Rectal smooth muscle tissue (tissue), 1 donor: ENCODE data around the gene PTCHD1.
A peak's percentile ranks its signal among the peaks of the same experiment; 100 is the strongest.

Source experiments
- H3K27ac ChIP-seq: one replicate; pipeline ENCODE4 v1.7.0; 2013; ENCODE audit warnings: low read depth, low read length, inconsistent platforms
- H3K27me3 ChIP-seq: one replicate; pipeline ENCODE4 v1.7.0; 2013; ENCODE audit warnings: low read length; ENCODE audit not compliant: control insufficient read depth, insufficient read depth
- H3K36me3 ChIP-seq: one replicate; pipeline ENCODE4 v1.7.0; 2013; ENCODE audit warnings: low read length; ENCODE audit not compliant: control insufficient read depth, insufficient read depth
- H3K4me1 ChIP-seq: one replicate; pipeline ENCODE4 v1.7.0; 2013; ENCODE audit warnings: low read length; ENCODE audit not compliant: control insufficient read depth, insufficient read depth
- H3K4me3 ChIP-seq: one replicate; pipeline ENCODE4 v1.7.0; 2013; ENCODE audit warnings: low read length
- H3K9ac ChIP-seq: one replicate; pipeline ENCODE4 v1.7.0; 2013; ENCODE audit warnings: low read length

PTCHD1 gene

DNA sequence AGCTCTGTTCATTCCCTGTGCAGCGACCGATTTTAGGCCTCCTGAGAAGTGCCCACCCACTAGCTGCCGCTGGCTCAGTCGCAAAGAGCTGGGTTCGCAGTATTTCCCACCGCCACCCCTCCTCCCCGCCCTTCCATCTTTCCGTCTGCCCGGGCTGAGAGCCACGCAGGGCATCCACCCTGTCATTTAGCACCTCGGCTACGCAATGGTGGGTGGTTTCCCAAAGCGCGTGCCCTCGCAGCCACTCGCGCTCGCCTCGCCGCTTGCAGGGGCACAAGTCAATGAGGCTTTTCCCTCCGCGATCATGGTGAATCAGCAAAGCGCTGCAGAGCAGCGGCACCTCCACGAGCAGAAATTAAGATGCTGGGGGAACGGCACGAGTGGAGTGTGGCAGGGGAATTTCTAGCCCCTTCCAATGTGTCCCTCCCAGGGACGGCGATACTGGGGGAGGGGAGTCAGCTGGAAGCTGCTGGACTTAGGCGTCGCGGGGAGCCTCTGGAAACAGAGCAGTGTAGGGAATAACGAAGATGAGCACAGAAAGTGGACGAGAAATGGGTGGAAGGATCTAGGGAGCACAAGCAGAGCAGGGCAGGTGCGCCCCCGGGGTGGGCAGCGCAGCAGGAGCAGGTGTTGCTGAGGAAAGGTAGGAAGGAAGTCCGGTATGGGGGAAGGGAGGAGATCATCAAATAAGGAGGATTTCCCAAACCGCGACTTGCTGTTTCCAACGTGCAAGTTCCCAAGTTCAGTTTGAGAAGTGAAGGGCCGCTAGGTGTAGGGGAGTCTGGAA, 2.4 kb upstream of the PTCHD1 start:
- Histone ChIP-seq H3K4me3 (peak overlapping the region; percentile 58), H3K9ac (no peak overlapping the region), H3K27me3 (peaks cover 10% of the 10 kb centered on the region), H3K4me1 (no peaks in the 10 kb centered on the region), H3K27ac (no peak overlapping the region), H3K36me3 (no peaks in the 10 kb centered on the region)

DNA sequence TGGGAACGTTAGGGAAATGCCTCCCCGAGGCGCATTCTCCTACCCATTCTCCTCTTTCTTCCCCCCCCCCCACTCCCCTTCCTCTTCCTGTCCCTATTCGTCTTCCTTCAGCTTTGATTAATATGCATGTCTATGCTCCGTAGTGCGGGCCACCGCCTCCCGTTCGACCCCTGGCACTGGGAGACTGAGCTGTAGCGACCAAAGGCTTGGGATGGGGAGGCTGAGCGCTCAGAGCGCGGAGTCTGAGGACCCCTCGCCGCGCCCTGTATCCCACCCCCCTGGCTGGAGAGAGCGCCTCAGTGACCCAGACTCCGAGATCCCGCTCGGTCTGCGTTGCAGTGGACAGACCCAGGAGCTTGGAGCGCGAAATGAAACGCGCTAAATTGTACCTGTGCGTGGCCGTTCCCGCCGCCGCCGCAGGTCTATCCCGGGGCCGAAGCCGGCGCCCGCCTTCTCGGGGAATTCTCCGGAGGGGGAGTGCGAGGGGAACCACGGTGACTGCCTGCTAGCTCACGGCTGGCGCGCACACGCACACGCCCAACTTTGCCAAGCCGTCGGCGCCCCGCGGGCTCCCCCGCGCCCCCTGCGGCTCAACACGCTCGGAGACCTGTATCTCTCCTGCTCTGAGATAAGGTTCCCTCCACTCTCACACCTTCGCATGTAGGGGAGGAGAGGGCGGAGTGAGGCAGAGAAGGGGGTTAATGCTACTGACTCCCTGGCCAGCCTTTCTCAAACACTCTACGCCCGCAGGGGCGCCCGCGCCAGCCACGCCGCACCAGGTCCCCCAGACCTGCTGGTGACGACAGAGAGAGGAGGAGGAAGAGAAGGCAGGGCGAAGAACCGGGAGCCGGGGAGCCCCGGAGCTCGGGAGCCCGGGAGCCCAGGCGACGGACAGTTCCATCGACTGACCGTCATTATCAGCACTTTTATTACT, 1.5 kb upstream of the PTCHD1 start:
- Histone ChIP-seq H3K4me3 (peak overlapping the region; percentile 58), H3K27ac (no peak overlapping the region), H3K27me3 (peaks cover 10% of the 10 kb centered on the region)

DNA sequence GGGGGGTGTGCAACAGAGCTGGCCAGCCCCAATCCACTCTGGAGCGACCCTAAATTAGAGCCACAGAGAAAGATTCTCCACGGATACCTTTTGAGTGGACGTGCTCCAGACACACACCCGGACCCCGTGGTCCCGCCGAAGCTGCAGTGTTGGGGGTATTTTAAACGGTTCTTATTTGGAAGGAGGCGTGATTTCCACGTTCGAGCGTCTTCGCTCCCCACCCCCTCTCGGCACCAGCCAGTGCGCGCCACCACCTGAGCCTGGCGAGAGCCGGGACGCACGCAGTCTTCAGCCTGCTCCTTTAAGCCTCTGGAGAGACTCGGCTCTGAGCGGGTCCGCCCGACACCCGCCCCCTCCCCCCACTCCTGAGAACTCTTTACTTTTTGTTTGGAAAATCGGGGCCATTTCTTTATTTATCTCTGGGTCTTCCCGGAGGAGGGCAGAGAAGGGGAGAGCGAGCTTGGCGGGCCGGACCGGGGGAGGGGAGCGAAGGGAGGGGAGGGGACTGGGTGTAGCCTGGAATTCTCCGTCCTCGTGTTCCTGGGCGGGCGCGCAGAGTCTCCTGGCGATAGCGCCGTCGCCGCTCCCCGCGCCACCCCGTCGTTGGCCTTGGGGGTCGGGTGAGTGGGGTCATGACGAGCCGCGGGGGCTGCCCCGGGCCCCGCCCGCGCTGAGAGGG, 668 bp upstream of the PTCHD1 start:
- Histone ChIP-seq H3K9ac (no peak overlapping the region), H3K27ac (peak overlapping the region; percentile 30)

More for the DNA sequence above, 1.5 kb upstream of the PTCHD1 start:
- no peaks in the 10 kb centered on the region for H3K4me1 ChIP-seq
- H3K9ac ChIP-seq = no peak overlapping the region
- no peaks in the 10 kb centered on the region for H3K36me3 ChIP-seq

DNA sequence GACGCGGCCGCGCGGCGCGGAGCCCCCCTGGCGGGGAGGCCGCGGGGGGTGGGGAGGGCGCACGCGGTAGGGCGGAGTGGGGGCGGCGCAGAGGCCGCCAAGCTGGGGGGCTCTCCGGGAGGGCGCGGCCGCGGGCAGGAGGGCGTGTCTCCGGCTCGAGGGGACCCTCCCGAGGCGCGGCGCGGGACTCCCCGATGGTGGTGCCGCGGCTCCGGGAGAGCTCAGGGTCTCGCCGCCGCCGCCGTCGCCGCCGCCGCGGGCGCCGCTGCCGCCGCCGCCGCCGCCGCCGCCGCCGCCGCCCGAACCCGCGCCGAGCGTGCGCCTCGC, 165 bp upstream of the PTCHD1 start:
- peak overlapping the region; percentile 30 for H3K27ac ChIP-seq
- H3K4me3 ChIP-seq = peak overlapping the region; percentile 61
- peaks cover 10% of the 10 kb centered on the region for H3K27me3 ChIP-seq
- no peak overlapping the region for H3K9ac ChIP-seq
- no peaks in the 10 kb centered on the region for H3K36me3 ChIP-seq
- H3K4me1 ChIP-seq = no peaks in the 10 kb centered on the region

More for the DNA sequence above, 668 bp upstream of the PTCHD1 start:
- Histone ChIP-seq H3K27me3 (peaks cover 10% of the 10 kb centered on the region), H3K4me3 (peak overlapping the region; percentile 58), H3K4me1 (no peaks in the 10 kb centered on the region), H3K36me3 (no peaks in the 10 kb centered on the region)

DNA sequence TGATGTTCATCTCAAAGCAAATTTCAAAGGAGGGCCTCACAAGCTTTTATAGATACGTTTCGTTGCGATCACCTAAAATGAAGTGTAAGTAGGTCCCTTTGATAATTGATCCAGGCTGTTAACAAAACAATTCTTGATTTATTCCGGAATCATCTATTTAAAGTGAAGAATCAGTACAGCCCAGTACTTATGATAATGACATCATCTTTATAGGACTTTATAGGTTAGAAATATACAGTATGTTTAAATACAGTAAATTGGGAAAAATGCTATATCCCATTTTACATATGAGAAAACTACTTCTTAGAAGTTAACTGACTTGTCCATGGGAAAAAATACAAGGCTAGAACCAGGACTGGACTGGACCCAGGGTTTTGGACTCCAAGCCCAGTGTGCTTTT, 3.7 kb downstream of the PTCHD1 start:
- H3K27me3 ChIP-seq = no peaks in the 10 kb centered on the region
- no peak overlapping the region for H3K9ac ChIP-seq
- H3K36me3 ChIP-seq = no peaks in the 10 kb centered on the region
- no peaks in the 10 kb centered on the region for H3K4me1 ChIP-seq
- no peak overlapping the region for H3K4me3 ChIP-seq
- no peak overlapping the region for H3K27ac ChIP-seq

DNA sequence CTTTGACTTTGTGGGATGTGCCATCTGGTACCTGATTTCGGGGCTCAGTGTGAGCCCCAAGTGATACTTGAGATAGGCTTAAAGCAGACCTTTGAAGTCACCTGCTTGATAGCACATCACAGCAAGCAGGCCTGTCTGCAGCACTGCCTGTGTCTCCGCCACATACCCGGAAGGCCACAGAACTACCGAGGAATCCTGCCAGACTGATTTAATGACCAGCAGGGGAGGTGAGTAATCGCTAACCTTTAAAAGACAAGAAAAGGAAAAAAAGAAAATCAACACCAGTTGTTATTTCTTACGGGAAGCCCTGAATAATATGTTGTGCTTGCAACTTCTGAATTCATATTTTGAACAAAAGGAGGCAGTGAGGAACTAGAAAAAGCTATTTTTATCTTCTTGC, 6.8 kb downstream of the PTCHD1 start:
- Histone ChIP-seq H3K9ac (no peak overlapping the region), H3K27me3 (peaks cover 5% of the 10 kb centered on the region), H3K27ac (no peak overlapping the region), H3K4me1 (no peaks in the 10 kb centered on the region), H3K36me3 (no peaks in the 10 kb centered on the region), H3K4me3 (no peak overlapping the region)

DNA sequence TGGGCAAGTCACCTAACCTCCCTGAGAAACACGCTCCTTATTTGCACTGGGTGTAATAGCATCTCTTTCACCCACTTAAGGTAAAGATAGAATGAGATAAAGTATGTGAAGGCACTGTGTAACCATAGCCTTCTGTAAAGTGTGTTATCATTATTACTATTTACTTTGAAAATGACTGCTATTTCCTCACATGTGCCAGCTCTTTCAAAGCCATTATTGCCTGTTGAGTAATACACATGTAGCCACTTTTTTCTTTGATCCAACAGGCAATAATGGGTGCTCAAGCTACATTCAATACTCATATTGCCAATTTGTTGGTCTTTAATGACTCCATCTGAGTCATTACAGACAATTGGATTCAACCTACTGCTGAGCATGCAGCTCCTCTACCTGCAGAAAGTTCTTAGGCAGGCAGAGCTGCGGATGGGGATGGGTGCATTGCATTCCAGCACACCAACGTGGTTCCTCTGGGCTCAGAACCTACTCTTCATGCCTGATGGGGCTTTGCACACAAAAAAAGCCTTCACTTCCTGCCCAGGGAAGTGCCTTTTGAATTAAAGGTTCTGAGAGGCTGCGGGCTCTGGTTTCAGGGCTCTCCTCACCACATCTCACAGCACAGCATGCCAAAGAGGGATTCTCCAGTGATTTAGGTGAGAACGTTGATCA, 9.7 kb downstream of the PTCHD1 start:
- Histone ChIP-seq H3K27me3 (peaks cover 5% of the 10 kb centered on the region), H3K4me3 (no peak overlapping the region), H3K9ac (no peak overlapping the region), H3K27ac (no peak overlapping the region), H3K4me1 (no peaks in the 10 kb centered on the region), H3K36me3 (no peaks in the 10 kb centered on the region)

DNA sequence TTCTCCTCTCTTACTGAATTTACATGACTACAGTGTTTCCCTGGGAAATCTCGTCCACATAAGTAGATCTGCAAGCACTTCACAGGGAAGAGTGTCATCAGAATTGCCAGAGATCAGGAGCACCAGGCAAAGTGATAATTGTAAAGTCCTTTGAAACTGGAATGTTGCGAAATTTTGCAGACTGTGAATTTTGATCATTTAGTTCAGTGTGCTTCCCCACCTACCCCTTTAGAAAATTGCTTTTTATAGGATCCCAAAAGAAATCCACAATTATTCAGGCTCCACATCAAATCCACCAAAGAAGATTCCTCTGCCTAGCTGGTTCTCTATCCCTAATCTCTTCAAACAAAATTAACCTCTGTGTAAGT, 10.2 kb downstream of the PTCHD1 start:
- H3K4me3 ChIP-seq = no peak overlapping the region
- no peak overlapping the region for H3K9ac ChIP-seq
- peaks cover 5% of the 10 kb centered on the region for H3K27me3 ChIP-seq
- H3K36me3 ChIP-seq = no peaks in the 10 kb centered on the region
- no peak overlapping the region for H3K27ac ChIP-seq
- H3K4me1 ChIP-seq = no peaks in the 10 kb centered on the region

DNA sequence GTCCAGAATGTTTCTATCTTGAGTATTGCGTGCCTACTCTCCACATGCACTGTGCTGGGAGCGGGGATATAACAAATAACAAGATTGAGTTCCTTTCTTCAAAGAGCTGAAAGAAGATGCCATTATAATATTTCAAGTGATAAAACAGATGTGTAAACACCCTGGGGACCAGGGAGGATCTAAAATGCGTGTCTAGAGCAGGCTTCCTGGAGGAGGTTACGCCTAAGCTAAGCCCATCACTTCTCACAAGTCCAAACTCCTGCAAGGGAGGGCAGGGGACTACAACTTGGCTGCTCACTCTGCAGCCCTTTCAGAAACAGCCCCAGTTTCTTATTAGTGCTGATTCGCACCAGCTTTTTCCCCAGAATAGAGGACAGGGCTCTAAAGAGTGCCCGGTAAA, 21.5 kb downstream of the PTCHD1 start:
- Histone ChIP-seq H3K27me3 (no peaks in the 10 kb centered on the region), H3K9ac (no peak overlapping the region), H3K4me1 (no peaks in the 10 kb centered on the region), H3K4me3 (no peak overlapping the region), H3K27ac (no peak overlapping the region), H3K36me3 (no peaks in the 10 kb centered on the region)

DNA sequence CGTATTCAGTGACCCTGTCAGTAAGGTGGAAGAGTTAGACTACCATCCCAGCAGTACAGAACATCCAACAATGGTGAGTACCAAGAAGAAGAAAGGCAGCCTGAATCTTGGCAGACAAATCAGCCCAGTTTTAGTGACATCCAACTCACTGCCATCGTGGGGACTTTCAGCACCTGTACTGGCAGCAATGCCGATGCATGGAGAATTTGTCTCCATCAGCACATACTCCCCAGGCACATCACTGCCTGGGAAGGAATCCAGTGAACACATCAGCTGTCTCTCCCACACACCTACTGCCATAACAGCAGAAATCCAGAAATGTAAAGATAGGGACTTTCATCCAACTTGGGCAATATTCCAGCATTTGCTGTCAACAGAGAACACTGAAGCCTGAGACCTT, 29.8 kb downstream of the PTCHD1 start:
- H3K27me3 ChIP-seq = no peaks in the 10 kb centered on the region
- H3K36me3 ChIP-seq = no peaks in the 10 kb centered on the region
- no peak overlapping the region for H3K9ac ChIP-seq
- H3K4me3 ChIP-seq = no peak overlapping the region
- H3K27ac ChIP-seq = no peak overlapping the region
- no peaks in the 10 kb centered on the region for H3K4me1 ChIP-seq

DNA sequence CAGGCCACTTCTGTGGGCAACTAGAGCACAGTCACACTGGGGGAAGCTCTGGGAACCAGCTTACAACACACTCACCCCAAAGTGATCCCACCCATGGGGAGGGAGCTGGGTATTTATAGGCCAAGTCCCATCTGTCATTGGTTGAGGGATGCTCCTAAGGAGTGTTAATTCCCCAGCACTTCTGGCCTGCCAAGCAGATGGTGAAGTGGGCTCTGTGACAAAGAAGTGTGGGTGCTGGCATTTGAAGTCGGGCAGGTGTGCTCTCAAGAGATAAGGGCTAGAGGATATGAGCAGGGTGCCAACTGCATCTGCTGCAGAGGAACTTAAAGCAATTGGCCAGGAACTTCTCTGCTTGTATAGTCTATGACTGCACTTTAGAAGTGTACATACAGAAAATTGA, 30.9 kb downstream of the PTCHD1 start:
- no peak overlapping the region for H3K4me3 ChIP-seq
- no peaks in the 10 kb centered on the region for H3K27me3 ChIP-seq
- H3K27ac ChIP-seq = no peak overlapping the region
- H3K4me1 ChIP-seq = no peaks in the 10 kb centered on the region
- no peaks in the 10 kb centered on the region for H3K36me3 ChIP-seq
- H3K9ac ChIP-seq = no peak overlapping the region

DNA sequence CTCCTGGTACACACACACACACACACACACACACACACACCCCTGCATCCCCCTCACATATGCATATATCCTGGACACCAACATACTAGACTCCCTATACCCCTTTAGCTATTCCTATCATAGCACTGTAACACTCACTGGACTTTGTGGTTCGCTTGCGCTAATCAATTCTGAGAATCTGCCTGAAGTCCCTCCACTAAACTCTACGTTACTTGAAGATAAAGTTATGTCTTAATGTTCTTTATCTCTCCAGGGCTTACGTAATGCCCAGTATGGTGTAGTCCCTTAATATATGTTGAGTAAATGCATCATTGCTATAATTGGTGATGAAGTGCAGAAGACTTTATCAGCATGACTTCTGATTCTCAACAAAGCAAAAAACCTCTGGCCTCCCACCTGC, 32.3 kb downstream of the PTCHD1 start:
- Histone ChIP-seq H3K36me3 (no peaks in the 10 kb centered on the region), H3K4me1 (no peaks in the 10 kb centered on the region), H3K27me3 (no peaks in the 10 kb centered on the region), H3K4me3 (no peak overlapping the region), H3K9ac (no peak overlapping the region), H3K27ac (no peak overlapping the region)
